Lung microvascular endothelial cell (primary cell): ENCODE data around the gene SPTLC1. TPM values are rescaled to one million over a fixed set of nuclear protein-coding genes. Genes with fewer than 3 reads are reported as not detected.

Experiments used
- DNase-seq, 2 donors: peaks; one replicate each; pipeline versions ENCODE4 v3.0.0 to v3.0.0-alpha.2; 2010; ENCODE audit warnings: low read depth in 2 of 2
- total RNA-seq: library from RNA; depleted of rRNA; stranded (reverse); fragments of >200 nt; gene quantifications from 2 replicates; pipeline ENCODE4 v1.2.1, GENCODE V29; 2014

The SPTLC1 gene
- total RNA-seq, 1 donor from 2014 or later: 105 TPM

GRCh38 chr9:92098638-92099037 lies 16.6 kb downstream of the SPTLC1 start:
- peak; percentile 16 to 31 for DNase-seq

- peak; percentile 33 to 95 for DNase-seq
These were observed 17.2 kb downstream of the SPTLC1 start for GRCh38 chr9:92097997-92098482.

DNA sequence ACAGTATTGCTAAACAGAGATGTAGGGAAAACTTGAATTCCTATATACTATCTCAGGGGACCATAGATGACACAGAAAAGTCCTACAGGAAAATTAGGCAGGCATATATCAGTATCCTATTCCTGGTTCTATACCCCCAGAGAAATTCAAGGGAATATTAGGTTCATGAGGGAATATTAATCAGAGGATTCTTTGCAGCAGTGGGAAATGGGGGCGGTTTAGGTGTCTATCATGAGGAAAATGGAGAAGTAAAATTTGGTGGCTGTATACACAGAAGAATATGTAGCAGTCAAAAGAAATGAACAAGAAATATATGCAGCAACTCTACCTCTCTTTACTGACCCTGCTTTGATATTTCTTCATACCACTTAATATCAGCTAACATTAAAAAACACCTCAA lies 20.0 kb downstream of the SPTLC1 start:
- DNase-seq: no peak

- peak in 1 of 2 donors; percentile 31 for DNase-seq
These were observed 20.6 kb downstream of the SPTLC1 start for GRCh38 chr9:92094655-92095054.

DNA sequence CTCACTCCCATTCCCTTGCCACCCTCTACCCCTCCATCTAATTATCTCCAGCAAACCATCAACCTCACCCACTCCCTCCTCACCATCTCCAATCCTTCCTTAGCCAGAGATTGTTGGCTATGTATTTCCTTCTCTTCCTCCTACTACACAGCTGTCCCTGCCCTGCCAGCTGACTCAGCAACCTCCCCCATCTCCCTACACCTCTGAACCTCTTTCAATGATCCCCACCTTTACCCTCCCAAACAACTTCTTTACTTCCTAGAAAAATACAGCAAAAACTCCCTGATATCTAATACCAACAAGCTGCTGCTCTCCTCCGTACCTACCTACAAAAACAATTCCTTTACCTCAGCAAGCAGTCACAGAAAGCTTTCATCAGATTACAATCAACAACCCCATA lies 37.3 kb downstream of the SPTLC1 start:
- DNase-seq: no peak

GRCh38 chr9:92071634-92072033 lies 43.6 kb downstream of the SPTLC1 start:
- DNase-seq: no peak

GRCh38 chr9:92066168-92066567 lies 49.0 kb downstream of the SPTLC1 start:
- DNase-seq: no peak

- DNase-seq: no peak
These were observed 50.5 kb downstream of the SPTLC1 start for GRCh38 chr9:92064711-92065110.

- DNase-seq: no peak
These were observed 54.0 kb downstream of the SPTLC1 start for GRCh38 chr9:92061184-92061583.

- no peak for DNase-seq
These were observed 55.6 kb downstream of the SPTLC1 start for GRCh38 chr9:92059661-92060060.

DNA sequence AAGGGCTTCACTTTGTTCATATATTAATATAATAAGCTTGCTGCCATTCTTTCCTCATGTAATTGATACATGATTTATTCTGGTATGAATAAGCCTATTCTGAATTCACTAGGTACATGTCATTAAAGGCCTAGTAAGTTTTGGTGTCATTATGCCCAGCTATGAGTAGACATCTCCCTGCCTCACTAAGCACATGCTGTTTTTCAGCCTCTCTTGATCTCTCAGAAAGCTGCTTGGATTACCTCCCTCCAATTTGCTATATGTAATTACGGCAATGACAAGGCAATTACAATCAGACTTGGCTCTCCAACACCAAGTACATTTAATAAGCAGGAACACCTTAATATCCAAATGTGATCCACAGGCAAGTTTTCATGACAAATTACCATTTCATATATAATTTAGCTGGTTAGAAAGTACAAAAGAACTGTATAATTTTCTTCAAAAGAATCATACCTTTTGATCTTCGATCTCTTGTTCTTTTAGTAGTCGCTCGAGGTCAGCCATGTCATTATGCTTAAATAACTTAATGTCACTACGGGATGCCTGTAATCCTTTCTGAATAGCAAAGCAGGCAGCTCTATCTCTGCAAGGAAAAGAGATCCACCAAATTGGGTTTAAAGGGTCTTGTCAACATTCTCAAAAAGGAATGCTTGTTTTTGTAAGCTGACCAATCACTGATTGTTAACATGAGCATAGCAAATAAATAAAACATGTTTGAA lies 56.3 kb downstream of the SPTLC1 start:
- DNase-seq: no peak

GRCh38 chr9:92058026-92058425 lies 57.2 kb downstream of the SPTLC1 start:
- DNase-seq: no peak

DNA sequence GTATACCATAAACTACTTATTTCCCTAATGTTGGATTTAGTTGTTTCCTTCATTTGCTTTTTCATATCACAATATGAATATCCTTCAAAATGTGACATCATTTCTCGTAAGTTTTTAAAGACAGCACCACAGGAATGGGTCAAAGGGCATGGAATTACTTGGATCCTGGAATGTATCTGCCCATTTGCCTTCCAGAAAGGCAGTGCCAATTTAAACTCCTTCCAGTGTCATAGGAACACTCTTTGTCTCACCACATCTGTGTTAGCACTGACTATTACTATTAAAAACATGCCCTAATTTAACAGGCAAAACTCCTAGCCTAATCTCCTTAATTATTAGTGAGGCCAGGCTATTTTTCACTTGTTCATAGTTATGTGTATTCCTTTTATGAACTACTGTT lies 58.0 kb downstream of the SPTLC1 start:
- no peak for DNase-seq

DNA sequence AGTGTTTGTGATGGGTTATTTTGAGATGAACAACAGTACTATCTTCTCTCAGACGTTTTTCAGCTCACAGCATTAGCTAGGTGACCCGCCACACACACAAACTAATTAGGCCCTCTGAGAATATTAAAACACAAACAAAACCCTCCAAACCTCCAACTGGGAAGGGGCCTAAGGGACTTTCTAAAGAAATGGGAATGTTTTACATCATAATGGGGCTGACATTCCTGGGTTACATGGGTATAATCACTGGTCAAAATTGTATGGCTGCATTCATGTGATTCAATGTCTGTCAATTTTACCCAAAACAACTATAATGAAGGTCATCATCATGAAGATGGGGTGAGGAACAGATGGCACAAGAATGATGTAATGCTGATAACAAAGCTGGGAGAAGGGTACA lies 59.6 kb downstream of the SPTLC1 start:
- no peak for DNase-seq

DNA sequence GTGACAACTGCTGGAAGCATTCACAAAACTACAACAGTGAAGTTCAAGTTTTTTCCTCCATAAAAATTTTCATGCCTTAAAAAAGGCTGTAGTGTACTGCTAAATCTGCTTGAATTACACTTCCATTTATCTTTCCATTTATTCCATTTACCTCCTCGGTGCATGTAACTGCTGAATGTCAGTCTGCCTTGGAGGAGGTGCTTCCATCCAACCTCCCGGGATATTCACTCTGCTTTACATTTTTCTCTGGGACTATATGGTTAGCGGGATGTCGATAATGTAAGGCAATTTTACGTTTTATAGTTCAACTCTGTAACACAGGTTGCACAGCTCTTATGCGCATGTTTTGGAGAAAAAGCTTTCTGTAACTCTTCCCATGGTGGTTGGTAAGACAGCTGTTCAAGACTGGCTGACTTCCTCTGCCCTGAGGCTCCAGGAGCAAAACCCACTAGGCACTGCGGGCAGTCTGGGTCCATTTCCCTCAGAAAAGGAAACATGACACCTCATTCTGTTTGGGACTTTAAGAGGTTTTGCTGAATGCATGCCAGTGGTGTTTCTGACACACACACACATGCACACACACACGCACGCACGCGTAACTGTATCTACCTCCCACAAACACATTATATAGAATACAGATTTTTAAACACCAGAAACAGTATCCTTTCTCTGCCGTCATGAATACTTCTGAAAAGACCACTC lies 66.1 kb downstream of the SPTLC1 start:
- no peak for DNase-seq

DNA sequence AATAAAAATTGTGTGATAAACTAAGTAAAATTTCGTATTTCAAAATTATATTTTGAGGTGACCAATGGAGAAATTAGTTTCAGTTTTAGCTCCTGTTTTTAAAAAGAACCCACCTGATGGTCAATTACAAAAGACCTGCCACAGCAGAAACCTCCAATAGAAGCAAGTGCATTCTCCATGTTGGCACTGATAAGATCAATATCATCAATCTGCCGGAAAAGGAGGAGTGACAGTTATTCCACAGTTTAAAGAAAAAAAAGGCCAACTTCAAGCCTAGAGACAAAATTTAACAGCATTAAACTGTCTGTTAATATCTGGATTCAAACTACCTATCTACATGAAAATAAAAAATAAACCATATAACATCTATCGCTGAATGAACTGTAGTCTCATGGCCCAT lies 67.7 kb downstream of the SPTLC1 start:
- no peak for DNase-seq

GRCh38 chr9:92046676-92047075 lies 68.5 kb downstream of the SPTLC1 start:
- DNase-seq: no peak

- DNase-seq: no peak
These were observed 70.3 kb downstream of the SPTLC1 start for GRCh38 chr9:92044936-92045335.

- DNase-seq: no peak
These were observed 72.2 kb downstream of the SPTLC1 start for GRCh38 chr9:92043002-92043401.

- DNase-seq: no peak
These were observed 73.0 kb downstream of the SPTLC1 start for GRCh38 chr9:92042260-92042659.

DNA sequence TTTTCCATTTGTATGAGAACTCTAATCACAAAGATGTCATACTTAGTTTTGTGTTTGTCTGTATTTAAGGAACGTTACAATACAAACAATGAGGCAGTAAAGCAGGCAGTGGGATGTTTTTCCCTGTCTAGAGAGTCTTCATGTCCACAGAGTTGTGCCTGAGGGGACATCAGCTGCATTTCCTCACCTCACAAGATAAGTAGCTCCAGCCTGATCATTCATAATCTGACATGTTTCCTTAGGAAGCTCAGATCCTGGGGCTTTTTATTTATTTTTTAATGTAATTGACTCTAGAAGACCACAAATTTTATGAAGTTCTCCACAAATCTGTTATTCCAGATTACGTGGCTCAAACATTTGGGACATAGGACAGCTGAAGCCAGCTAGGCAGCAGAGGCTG lies 78.5 kb downstream of the SPTLC1 start:
- no peak for DNase-seq

- DNase-seq: no peak
These were observed 78.8 kb downstream of the SPTLC1 start for GRCh38 chr9:92036411-92036746.

GRCh38 chr9:92035687-92036410 lies 79.4 kb downstream of the SPTLC1 start:
- DNase-seq: no peak
